ENCODE results near the gene PHLDA3. TPM values are rescaled to one million over a fixed set of nuclear protein-coding genes. Genes with fewer than 3 reads are reported as not detected.

Gene PHLDA3
- total and polyA plus RNA-seq, 2 donors from 2014 or later, result 25.6 to 27.3 TPM

- no peaks in the 10 kb centered on the region for H3K36me3 ChIP-seq (ENCODE audit: control insufficient read depth in 2 of 3, insufficient read depth in 3 of 3, low read length in 3 of 3)
- FAIRE-seq, result no peak
- intact Hi-C loops (cut with DNase I), result no loop called here
These were observed 39.1 kb downstream of the PHLDA3 start for GRCh38 chr1:201429736-201430501.

GRCh38 chr1:201427963-201428362 is 41.0 kb downstream of the PHLDA3 start:
- TF ChIP-seq CTCF (IDR thresholded peaks at IDR 0.05; ENCODE audit: borderline replicate concordance, extremely low read depth, insufficient read depth), result no peak
- H3K4me3 ChIP-seq (ENCODE audit: low read length in 3 of 3), result no peak overlapping the region
- DNase-seq (no peak), FAIRE-seq (no peak)
- no peaks in the 10 kb centered on the region for H3K36me3 ChIP-seq (ENCODE audit: control insufficient read depth in 2 of 3, insufficient read depth in 3 of 3, low read length in 3 of 3)
- H3K27ac ChIP-seq (ENCODE audit: low read depth in 2 of 2, low read length in 2 of 2), result no peak overlapping the region
- no peaks in the 10 kb centered on the region for H3K4me1 ChIP-seq (ENCODE audit: control insufficient read depth in 2 of 3, insufficient read depth in 2 of 3, low read depth in 1 of 3, low read length in 3 of 3)
- H3K27me3 ChIP-seq (ENCODE audit: control insufficient read depth, insufficient read depth, low read length), result no peaks in the 10 kb centered on the region
- no peak overlapping the region for H3K9ac ChIP-seq (ENCODE audit: low read length in 3 of 3)
- no peaks in the 10 kb centered on the region for H3K9me3 ChIP-seq (ENCODE audit: control insufficient read depth in 2 of 3, insufficient read depth in 1 of 3, low read length in 3 of 3)
- intact Hi-C loops (cut with DNase I), result no loop called here

More at GRCh38 chr1:201429736-201430501, 39.1 kb downstream of the PHLDA3 start:
- Histone ChIP-seq H3K9ac (ENCODE audit: low read length in 3 of 3) (no peak overlapping the region), H3K4me3 (ENCODE audit: low read length in 3 of 3) (no peak overlapping the region), H3K4me1 (ENCODE audit: control insufficient read depth in 2 of 3, insufficient read depth in 2 of 3, low read depth in 1 of 3, low read length in 3 of 3) (no peaks in the 10 kb centered on the region), H3K27ac (ENCODE audit: low read depth in 2 of 2, low read length in 2 of 2) (no peak overlapping the region), H3K9me3 (ENCODE audit: control insufficient read depth in 2 of 3, insufficient read depth in 1 of 3, low read length in 3 of 3) (no peaks in the 10 kb centered on the region), H3K27me3 (ENCODE audit: control insufficient read depth, insufficient read depth, low read length) (no peaks in the 10 kb centered on the region)
- TF ChIP-seq CTCF (IDR thresholded peaks at IDR 0.05; ENCODE audit: borderline replicate concordance, extremely low read depth, insufficient read depth), result no peak
- DNase-seq, result no peak

GRCh38 chr1:201426479-201427310 is 42.3 kb downstream of the PHLDA3 start:
- H3K4me1 ChIP-seq (ENCODE audit: control insufficient read depth in 2 of 3, insufficient read depth in 2 of 3, low read depth in 1 of 3, low read length in 3 of 3), result no peaks in the 10 kb centered on the region
- no peak overlapping the region for H3K9ac ChIP-seq (ENCODE audit: low read length in 3 of 3)
- TF ChIP-seq CTCF (IDR thresholded peaks at IDR 0.05; ENCODE audit: borderline replicate concordance, extremely low read depth, insufficient read depth), result no peak
- FAIRE-seq, result no peak
- H3K27ac ChIP-seq (ENCODE audit: low read depth in 2 of 2, low read length in 2 of 2), result no peak overlapping the region
- no peaks in the 10 kb centered on the region for H3K36me3 ChIP-seq (ENCODE audit: control insufficient read depth in 2 of 3, insufficient read depth in 3 of 3, low read length in 3 of 3)
- no peaks in the 10 kb centered on the region for H3K9me3 ChIP-seq (ENCODE audit: control insufficient read depth in 2 of 3, insufficient read depth in 1 of 3, low read length in 3 of 3)
- DNase-seq, result no peak
- intact Hi-C loops (cut with DNase I), result no loop called here
- no peaks in the 10 kb centered on the region for H3K27me3 ChIP-seq (ENCODE audit: control insufficient read depth, insufficient read depth, low read length)
- H3K4me3 ChIP-seq (ENCODE audit: low read length in 3 of 3), result no peak overlapping the region
